PC-9 (cell line): ENCODE data around the gene PLEKHA6. TPM values are rescaled to one million over a fixed set of nuclear protein-coding genes. Genes with fewer than 3 reads are reported as not detected.

Source experiments
- BruUV-seq: library from RNA; stranded (reverse); fragments of 400-500 nt; replicated peaks from 2 replicates; lab custom pipeline; 2021; lab: Mats Ljungman, UMichigan
- CTCF ChIA-PET: fragments of 300-600 bp; sonication (Branson Sonifier 250); formaldehyde crosslinking; loops from one replicate; lab custom pipeline; 2022; ENCODE audit warnings: antibody characterized with exemption; lab: Charles Lee
- POLR2A ChIA-PET: fragments of 300-600 bp; sonication (Branson Sonifier 250); formaldehyde crosslinking; loops from one replicate; lab custom pipeline; 2022; ENCODE audit warnings: antibody characterized with exemption; ENCODE audit not compliant: unreplicated experiment; lab: Charles Lee
- DNase-seq, 2 experiments: peaks; one replicate each; pipeline versions ENCODE4 v3.0.0 to v3.0.0-alpha.2; 2015 to 2022; ENCODE audit warnings: mixed read lengths in 1 of 2
- H2AFZ ChIP-seq: fragments of 200-600 bp; sonication (generic); 2 replicates; pipeline ENCODE4 v1.8.1; 2017; ENCODE audit warnings: antibody characterized with exemption
- H3F3A ChIP-seq: fragments of 200-600 bp; sonication (generic); 2 replicates; pipeline ENCODE4 v1.8.1; 2017; ENCODE audit warnings: antibody characterized with exemption, mild to moderate bottlenecking, low read depth; ENCODE audit not compliant: insufficient read depth
- H3K27ac ChIP-seq: fragments of 200-600 bp; sonication (generic); 2 replicates; pipeline ENCODE4 v1.6.1; 2016; ENCODE audit warnings: mixed run types
- H3K27me3 ChIP-seq: fragments of 200-600 bp; sonication (generic); 2 replicates; pipeline ENCODE4 v1.6.1; 2016; ENCODE audit warnings: low read depth, mixed run types; ENCODE audit not compliant: insufficient read depth
- H3K36me3 ChIP-seq: fragments of 200-600 bp; sonication (generic); 2 replicates; pipeline ENCODE4 v1.6.1; 2016; ENCODE audit warnings: low read depth, mixed run types
- H3K4me1 ChIP-seq: fragments of 200-600 bp; sonication (generic); replicated peaks from 2 replicates; pipeline ENCODE4 v1.6.1; 2016; ENCODE audit warnings: mixed run types; ENCODE audit not compliant: insufficient read depth
- H3K4me2 ChIP-seq: fragments of 200-600 bp; sonication (generic); 2 replicates; pipeline ENCODE4 v1.6.1; 2017; ENCODE audit warnings: mixed run types
- H3K4me3 ChIP-seq: fragments of 200-600 bp; sonication (generic); 2 replicates; pipeline ENCODE4 v1.6.1; 2016; ENCODE audit warnings: mixed run types
- H3K79me2 ChIP-seq: fragments of 200-600 bp; sonication (generic); 2 replicates; pipeline ENCODE4 v1.6.1; 2017; ENCODE audit warnings: low read depth, mixed run types
- H3K9me2 ChIP-seq: fragments of 200-600 bp; sonication (generic); 2 replicates; pipeline ENCODE4 v1.8.1; 2017; ENCODE audit warnings: mild to moderate bottlenecking; ENCODE audit not compliant: insufficient read depth
- H3K9me3 ChIP-seq: fragments of 200-600 bp; sonication (generic); 2 replicates; pipeline ENCODE4 v1.8.1; 2016; ENCODE audit warnings: low read depth; ENCODE audit not compliant: insufficient read depth
- H4K20me1 ChIP-seq: fragments of 200-600 bp; sonication (generic); 2 replicates; pipeline ENCODE4 v1.8.1; 2017; ENCODE audit not compliant: insufficient read depth
- CTCF ChIP-seq: fragments of 200-600 bp; sonication (generic); conservative IDR thresholded peaks from 2 replicates; pipeline ENCODE4 v1.6.1; 2017; ENCODE audit warnings: mixed run types, antibody characterized with exemption, mild to moderate bottlenecking, moderate library complexity
- EZH2 ChIP-seq: fragments of 200-600 bp; sonication (generic); IDR thresholded peaks from 2 replicates; pipeline ENCODE4 v1.8.0; 2017; ENCODE audit warnings: antibody characterized with exemption, low read depth
- intact Hi-C: fragments of 100-400 bp; cut with micrococcal nuclease; formaldehyde crosslinking; loops from one replicate; pipeline ENCODE4 v1.10.0; 2022; ENCODE audit not compliant: unreplicated experiment
- total RNA-seq: library from RNA; stranded (reverse); gene quantifications from 2 replicates; pipeline ENCODE4 v1.2.3, GENCODE V29; 2021

Gene PLEKHA6
- total RNA-seq, 1 experiment from 2014 or later: 52.0 TPM

- no peak for TF ChIP-seq EZH2
- TF ChIP-seq CTCF: no peak
- CTCF ChIA-PET: no interaction called here
- Histone ChIP-seq H3F3A (peaks cover 76% of the 10 kb centered on the region), H3K9me3 (no peaks in the 10 kb centered on the region), H3K27me3 (no peaks in the 10 kb centered on the region), H3K9me2 (no peaks in the 10 kb centered on the region), H3K4me3 (no peak overlapping the region), H3K27ac (no peak overlapping the region), H4K20me1 (peaks cover 42% of the 10 kb centered on the region), H2AFZ (no peak overlapping the region), H3K36me3 (peaks cover 46% of the 10 kb centered on the region), H3K4me1 (peaks cover 22% of the 10 kb centered on the region), H3K4me2 (no peak overlapping the region), H3K79me2 (peaks cover 69% of the 10 kb centered on the region)
- intact Hi-C loops: loop anchor here (10.0 kb wide), 1 partner anchor 402 kb away; no protein-coding TSS in a partner anchor
- DNase-seq: no peak
- POLR2A ChIA-PET: no interaction called here
- BruUV-seq: no TSS peak
Measured at GRCh38 chr1:204402391-204402790, 42.7 kb upstream of the PLEKHA6 start.

GRCh38 chr1:204401730-204402129, 42.0 kb upstream of the PLEKHA6 start:
- no peaks in the 10 kb centered on the region for H3K27me3 ChIP-seq
- H3K9me3 ChIP-seq: no peaks in the 10 kb centered on the region
- no peak for TF ChIP-seq CTCF
- no peak for TF ChIP-seq EZH2
- no TSS peak for BruUV-seq
- peaks cover 39% of the 10 kb centered on the region for H3K36me3 ChIP-seq
- ChIA-PET CTCF (interaction anchor here (0.5 kb wide), 1 partner anchor 156 kb away, joined by 3 read pairs; no protein-coding TSS in a partner anchor), POLR2A (no interaction called here)
- no peak for DNase-seq
- no peaks in the 10 kb centered on the region for H3K9me2 ChIP-seq
- H3K4me3 ChIP-seq: no peak overlapping the region
- no peak overlapping the region for H3K4me2 ChIP-seq
- peaks cover 71% of the 10 kb centered on the region for H3F3A ChIP-seq
- peaks cover 62% of the 10 kb centered on the region for H3K79me2 ChIP-seq
- H2AFZ ChIP-seq: no peak overlapping the region
- intact Hi-C loops: loop anchor here (10.0 kb wide), 1 partner anchor 403 kb away; no protein-coding TSS in a partner anchor
- H3K4me1 ChIP-seq: peaks cover 22% of the 10 kb centered on the region
- H4K20me1 ChIP-seq: peaks cover 35% of the 10 kb centered on the region
- no peak overlapping the region for H3K27ac ChIP-seq

- Histone ChIP-seq H3K36me3 (peaks cover 35% of the 10 kb centered on the region), H3K4me1 (peaks cover 16% of the 10 kb centered on the region), H3K4me2 (no peak overlapping the region), H3K79me2 (peaks cover 55% of the 10 kb centered on the region), H3F3A (peaks cover 65% of the 10 kb centered on the region), H2AFZ (no peak overlapping the region), H3K27ac (peak overlapping the region; percentile 11; the same call in 1 of the 2 replicates), H4K20me1 (peaks cover 28% of the 10 kb centered on the region), H3K9me2 (no peaks in the 10 kb centered on the region), H3K27me3 (no peaks in the 10 kb centered on the region), H3K4me3 (no peak overlapping the region), H3K9me3 (no peaks in the 10 kb centered on the region)
- no peak for TF ChIP-seq EZH2
- TF ChIP-seq CTCF: no peak
- CTCF ChIA-PET: interaction anchor here (0.5 to 0.6 kb wide), 2 partner anchors 20 to 155 kb away, joined by 3 to 9 read pairs; no protein-coding TSS in a partner anchor
- BruUV-seq: no TSS peak
- POLR2A ChIA-PET: no interaction called here
- intact Hi-C loops: loop anchor here (10.0 kb wide), 1 partner anchor 404 kb away; no protein-coding TSS in a partner anchor
- no peak for DNase-seq
Measured at GRCh38 chr1:204400882-204401510, 41.3 kb upstream of the PLEKHA6 start.
